Peyer's patch (tissue), 4 donors: Measurements from ENCODE around the gene CD247.

ENCODE experiments used
- POLR2A ChIP-seq, 2 donors: fragments of 450-650 bp; IDR thresholded peaks; one replicate each; pipeline ENCODE4 v1.5.1; 2017; ENCODE audit warnings: antibody characterized with exemption in 2 of 2, mild to moderate bottlenecking in 2 of 2, moderate library complexity in 2 of 2
- TF ChIP-seq, protein P1 (sequence below), 6 experiments: fragments of 450-650 bp in 4 of 6; fragments of 200-600 bp in 2 of 6; sonication (generic) in 1 of 6; IDR thresholded peaks; one replicate each; pipeline ENCODE4 v1.5.1; 2017 to 2019; ENCODE audit warnings: antibody characterized with exemption in 6 of 6, mild to moderate bottlenecking in 3 of 6, moderate library complexity in 1 of 6

DNA sequence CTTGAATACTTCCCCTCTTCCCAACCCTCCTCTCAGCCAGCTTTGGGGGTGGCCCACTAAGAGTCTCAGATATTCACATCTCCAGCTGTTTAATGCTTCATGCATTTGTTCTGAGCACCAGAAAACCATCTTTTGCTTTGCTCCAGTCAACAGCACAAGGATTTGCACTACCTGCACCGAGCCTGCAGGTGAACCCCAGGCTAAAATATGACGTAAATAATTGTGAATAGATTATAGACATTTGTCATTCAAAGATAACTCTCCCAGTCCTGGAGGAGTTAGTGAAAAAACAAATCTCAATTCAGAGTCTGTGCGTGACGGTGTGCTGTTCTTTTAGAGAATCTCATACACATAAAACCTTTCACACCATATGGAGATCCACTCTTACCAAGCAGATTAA is 7.4 kb downstream of the CD247 start:
- TF ChIP-seq, protein P1, sequence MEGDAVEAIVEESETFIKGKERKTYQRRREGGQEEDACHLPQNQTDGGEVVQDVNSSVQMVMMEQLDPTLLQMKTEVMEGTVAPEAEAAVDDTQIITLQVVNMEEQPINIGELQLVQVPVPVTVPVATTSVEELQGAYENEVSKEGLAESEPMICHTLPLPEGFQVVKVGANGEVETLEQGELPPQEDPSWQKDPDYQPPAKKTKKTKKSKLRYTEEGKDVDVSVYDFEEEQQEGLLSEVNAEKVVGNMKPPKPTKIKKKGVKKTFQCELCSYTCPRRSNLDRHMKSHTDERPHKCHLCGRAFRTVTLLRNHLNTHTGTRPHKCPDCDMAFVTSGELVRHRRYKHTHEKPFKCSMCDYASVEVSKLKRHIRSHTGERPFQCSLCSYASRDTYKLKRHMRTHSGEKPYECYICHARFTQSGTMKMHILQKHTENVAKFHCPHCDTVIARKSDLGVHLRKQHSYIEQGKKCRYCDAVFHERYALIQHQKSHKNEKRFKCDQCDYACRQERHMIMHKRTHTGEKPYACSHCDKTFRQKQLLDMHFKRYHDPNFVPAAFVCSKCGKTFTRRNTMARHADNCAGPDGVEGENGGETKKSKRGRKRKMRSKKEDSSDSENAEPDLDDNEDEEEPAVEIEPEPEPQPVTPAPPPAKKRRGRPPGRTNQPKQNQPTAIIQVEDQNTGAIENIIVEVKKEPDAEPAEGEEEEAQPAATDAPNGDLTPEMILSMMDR (IDR thresholded peaks at IDR 0.05) = no peak
- TF ChIP-seq POLR2A (IDR thresholded peaks at IDR 0.05) = no peak
